NCI-H345 treated with DMSO at 0.1 percent for 48 hours (cell line): ENCODE measurements around the gene KLF1.
"Not testable (repeated sequence)": the region's sequence is repeated elsewhere in the genome, so short reads cannot be mapped to it uniquely, and the experiment has no call there.

Experiments used
- DNase-seq: peaks from one replicate; lab custom pipeline; 2025; ENCODE audit not compliant: unreplicated experiment; lab: John Stamatoyannopoulos, UW

KLF1 gene

GRCh38 chr19:12886969-12887747 lies at the start of gene KLF1:
Gene KLF1 (minus strand): TSS chr19:12887201. CDS start chr19:12887140, 61 bp downstream.
- no peak for DNase-seq

DNA sequence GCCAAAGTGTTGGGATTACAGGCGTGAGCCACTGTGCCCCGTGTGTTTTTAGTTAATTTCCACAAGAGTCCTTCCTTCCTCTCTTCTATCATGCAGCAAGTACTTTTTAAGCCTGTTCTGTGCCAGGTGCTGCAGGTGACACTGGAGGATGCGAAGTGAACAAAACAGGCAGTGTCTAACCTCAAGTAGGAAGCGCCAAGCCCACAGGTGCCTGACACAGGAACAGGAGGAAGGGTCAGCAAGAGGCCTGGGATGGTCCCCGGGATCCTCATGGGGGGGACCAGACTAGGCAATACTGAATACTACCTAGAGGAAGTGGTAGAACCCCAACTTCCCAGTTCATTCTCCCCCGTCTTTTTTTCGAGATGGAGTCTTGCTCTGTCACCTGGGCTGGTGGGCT lies 49.6 kb upstream of the KLF1 start:
- no peak for DNase-seq

DNA sequence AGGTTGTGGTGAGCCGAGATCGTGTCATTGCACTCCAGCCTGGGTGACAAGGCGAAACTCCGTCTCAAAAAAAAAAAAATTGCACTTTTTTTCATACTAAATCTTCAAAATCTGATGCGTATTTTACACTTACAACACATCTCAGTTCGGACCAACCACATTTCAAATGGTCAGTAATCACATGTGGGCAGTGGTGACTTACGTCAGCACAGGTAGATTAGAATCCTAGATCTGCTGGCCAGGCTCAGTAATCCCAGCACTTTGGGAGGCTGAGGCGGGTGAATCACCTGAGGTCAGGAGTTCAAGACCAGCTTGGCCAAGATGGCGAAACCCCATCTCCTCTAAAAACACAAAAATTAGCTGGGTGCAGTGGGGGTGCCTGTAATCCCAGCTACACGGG lies 48.1 kb upstream of the KLF1 start:
- no peak for DNase-seq

DNA sequence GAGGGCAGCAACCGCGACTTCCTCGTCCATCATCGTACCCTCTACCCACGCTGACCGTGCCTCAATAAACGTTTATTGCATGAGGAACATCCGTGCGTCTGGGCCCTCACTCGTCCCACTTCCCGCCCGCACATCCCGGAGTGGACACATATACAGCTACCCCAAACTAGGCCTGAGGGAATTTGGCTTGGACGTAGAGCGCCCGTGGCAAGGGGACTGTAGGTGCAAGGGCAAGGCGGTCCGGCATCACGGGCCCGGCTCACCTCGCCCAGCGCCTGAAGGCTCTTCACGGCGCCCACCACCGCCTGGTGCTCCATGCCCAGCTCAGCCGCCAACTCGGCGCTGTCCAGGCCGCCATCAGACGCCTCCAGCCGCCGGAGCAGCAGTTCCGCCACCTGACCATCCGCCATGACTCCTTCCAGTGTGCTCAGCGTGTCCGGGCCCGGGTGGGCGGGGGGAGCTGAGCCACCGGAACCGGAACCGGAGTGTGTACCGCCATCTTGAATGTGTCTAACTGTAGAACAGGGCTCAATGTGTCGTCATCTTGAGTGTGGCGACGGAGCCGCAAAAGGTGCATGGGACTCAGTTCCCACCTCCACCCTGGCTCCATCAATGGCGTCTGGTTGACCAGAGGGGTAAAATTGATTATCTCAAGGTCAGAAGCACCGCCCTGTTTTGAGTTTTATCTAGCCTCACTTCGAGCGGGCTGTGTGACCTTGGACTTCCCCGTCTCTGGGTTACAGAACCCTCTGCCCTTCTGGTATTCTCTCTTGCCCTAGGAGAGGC lies 46.5 kb upstream of the KLF1 start, which contains the start of gene FARSA:
FARSA (minus strand) TSS at position 425 of the 786 bp plus-strand sequence; CDS start at position 410, 15 bp downstream.
- DNase-seq = peak; percentile 6

DNA sequence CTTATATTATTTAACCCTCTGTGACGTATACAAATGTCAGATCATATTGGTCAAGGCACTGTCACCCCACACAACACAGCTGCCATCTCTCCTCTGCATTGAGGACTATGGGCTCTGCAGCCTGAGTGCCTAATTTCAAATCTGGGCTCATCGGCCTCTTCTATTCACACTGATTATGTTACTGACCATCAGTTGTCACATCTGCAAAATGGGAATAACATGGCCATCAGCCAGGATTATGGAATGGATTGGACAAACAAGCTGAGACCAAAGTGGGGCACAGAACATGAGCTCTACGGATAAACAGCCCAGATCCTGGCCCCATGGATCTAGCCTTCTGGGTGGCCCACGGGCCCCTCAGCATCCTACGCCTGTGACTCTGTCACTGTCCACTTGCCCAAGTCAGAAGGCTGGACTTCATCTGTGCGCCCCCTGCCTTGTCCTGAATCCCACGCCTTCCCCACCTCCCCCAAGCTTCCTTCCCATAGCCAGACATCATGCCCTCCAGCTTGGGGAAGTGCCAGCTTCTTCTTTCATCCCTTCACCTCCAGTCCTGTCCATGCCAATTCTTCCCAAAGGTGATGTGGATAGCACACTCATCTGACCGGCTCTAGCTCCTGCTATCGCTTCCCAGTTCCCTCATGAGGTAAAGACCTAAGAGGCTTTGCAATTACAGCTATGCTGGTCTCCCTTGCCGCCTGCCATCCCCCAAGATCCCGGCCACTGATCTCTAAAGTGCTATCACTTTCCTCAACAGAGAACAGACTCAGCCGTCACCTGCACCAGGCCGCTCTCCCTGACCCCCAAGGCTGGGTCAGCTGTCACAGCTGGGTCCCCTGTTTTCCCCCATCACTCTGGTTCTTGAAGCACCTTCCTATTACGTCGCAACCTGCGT lies 45.6 kb upstream of the KLF1 start:
- DNase-seq = no peak

DNA sequence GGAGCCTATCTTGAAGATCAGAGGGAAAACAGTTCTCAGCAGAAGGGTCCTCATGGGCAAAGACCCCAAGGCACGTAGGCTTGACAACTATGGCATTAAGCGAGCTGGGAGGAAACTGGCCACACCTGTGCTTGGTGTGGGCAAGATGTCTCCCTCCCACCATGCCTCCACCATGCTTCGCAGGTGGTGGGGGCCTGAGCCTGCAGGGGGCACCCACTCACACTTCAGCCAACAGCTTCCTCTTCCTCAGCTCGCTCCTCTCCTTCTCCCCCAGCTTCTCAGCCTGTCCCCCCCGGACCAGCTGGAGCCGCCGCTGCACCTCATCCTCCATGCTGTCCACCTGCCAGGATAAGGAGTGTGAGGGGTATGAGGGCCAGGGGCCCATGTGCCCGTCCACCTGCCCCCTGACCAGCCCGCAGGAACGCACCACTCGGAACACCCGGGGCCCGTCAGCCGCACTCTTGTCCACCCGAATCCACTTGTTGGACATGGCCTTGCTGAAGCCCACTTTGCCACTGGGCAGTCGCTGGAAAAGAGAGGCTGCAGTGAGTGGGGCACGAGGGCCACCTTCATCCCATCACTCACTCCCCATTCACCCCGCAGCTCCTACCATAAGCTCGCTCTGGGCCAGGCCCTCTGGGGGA lies 43.1 kb upstream of the KLF1 start:
- DNase-seq = no peak

GRCh38 chr19:12924621-12925310 lies 37.8 kb upstream of the KLF1 start:
- DNase-seq = no peak

DNA sequence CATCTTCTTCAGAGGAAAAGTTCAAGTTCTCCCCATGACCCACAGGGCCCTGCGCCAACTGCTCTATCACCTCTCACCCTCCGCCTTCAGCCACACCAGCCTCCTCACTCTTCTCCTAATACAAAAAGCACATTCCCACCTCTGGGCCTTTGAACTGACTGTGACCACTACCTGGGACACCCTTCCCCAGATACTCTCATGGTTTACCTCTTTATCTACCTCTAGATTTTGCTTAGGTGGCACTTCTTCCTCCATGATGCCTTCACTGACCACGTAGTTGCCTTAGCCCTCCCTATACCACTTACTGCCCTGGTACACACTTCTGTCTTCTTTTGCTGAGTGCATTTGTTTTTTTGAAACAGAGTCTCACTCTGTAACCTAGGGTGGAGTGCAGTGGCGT lies 36.0 kb upstream of the KLF1 start:
- DNase-seq = no peak

- no peak for DNase-seq
Measured at GRCh38 chr19:12921047-12921446, 34.0 kb upstream of the KLF1 start.

GRCh38 chr19:12918253-12918652 lies 31.3 kb upstream of the KLF1 start:
- DNase-seq = no peak

DNA sequence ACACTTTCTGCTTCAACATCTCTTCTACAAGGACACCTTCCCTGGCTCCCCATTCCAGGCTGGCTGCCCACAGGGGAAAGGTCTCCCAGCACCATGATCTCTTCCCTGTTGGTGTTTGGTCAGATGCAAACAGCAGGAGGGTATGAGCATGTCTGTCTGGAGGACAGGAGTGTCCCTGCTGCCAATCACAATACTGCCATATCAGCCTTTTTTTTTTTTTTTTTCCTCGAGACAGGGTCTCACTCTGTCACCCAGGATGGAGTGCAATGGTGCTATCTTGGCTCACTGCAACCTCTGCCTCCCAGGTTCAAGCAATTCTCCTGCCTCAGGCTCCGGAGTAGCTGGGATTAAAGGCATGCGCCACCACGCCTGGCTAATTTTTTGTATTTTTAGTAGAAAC lies 28.9 kb upstream of the KLF1 start:
- DNase-seq = not testable (repeated sequence)

GRCh38 chr19:12913851-12914690 lies 27.1 kb upstream of the KLF1 start:
- DNase-seq = no peak

DNA sequence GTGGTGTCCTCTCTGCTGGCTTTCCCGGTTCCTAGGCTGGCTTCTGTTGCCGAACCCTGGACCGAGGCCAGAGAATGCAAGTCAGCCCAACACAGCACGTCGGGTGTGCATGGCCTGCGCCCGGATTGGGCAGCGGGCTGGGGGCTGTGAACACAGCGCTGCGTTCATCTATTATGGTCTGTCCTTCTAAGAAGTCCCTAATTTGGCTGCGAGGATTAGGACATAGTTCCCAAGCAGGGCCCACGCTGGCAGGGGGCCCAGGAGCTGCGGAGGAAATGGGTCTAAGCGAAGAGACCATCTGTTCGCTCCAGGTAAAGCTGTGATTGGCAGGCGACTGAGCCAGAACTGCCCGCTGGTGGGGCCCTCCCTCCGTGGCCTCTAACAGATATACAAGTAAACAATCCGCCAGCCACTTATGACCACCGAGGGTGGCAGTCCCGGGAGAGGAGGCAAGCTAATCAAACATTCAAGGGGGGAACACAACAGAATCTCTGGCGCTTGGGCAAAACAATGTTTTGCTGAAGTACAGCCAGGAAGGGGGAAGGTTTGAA lies 26.1 kb upstream of the KLF1 start:
- peak; percentile 70 for DNase-seq

GRCh38 chr19:12912571-12912970 lies 25.6 kb upstream of the KLF1 start:
- DNase-seq = peak; percentile 80

GRCh38 chr19:12907166-12907565 lies 20.2 kb upstream of the KLF1 start:
- DNase-seq = no peak

DNA sequence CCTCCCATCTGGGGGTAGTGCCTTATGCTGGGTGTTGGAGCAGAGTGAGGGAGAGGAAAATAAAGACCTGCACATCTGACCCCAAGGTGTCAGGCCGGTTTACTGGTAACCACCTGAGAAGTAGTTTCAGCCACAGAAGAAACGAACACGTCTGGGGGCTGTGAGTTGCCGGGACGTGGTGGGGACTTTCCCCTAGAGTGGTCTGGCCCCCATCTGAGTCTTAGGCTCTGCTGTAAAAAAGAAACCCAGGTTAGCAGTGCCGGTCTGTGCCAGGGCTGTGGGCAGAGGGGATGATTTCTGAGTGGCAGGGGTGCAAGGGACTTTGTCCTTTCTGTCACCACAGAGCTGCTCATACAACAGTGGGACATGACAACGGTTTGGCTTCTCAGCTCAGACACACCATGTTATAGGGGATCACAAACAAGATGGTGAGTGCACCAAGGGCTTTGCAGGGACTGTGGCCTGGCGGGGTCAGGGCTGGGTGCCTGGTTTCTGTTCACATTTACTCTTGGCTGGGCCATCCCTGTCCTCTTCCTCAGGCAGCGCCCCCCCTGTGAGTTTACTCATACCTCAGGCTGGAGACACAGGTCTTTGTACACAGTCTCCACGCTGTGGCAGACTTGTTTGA lies 13.0 kb upstream of the KLF1 start:
- no peak for DNase-seq

DNA sequence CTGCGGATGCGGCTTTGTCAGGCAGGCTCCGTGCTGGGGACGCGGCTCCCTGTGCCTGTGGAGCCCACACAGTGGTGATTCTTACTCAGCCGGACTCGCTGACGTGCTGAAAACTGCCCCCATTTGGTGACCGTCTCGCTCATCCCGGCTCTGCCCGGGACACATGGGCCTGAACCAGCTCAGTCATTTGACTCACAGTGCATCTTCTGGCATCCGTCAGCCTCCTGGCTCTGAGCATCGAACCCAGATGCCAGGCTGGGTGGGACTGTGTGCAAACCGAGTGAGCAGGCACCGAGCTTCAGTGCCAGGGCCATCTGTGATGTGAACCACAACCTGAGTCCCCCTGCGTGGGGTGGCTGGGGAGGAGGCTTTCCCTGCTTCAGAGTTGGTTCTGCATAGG lies 9.5 kb upstream of the KLF1 start:
- no peak for DNase-seq

DNA sequence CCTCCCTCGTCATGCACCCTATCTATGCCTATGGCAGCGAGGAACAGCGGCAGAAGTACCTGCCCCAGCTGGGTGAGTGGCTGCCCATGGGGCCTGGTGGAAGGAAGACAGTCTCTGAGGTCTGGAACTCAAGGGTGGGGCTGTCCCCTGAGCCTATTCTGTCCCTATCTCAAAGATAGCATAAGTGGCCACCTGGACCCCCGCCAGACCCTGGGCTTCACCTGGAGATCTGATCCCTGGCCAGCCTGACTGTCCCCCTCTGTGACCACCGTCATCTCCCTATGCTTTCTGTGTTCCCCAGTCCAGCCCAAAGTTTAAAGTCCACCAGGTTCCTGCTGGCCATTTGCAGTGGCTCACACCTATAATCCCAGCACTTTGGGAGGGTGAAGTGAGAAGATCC lies 6.6 kb upstream of the KLF1 start:
- no peak for DNase-seq
